ENCODE data around the gene ZC3H14.

ZC3H14 gene

DNA sequence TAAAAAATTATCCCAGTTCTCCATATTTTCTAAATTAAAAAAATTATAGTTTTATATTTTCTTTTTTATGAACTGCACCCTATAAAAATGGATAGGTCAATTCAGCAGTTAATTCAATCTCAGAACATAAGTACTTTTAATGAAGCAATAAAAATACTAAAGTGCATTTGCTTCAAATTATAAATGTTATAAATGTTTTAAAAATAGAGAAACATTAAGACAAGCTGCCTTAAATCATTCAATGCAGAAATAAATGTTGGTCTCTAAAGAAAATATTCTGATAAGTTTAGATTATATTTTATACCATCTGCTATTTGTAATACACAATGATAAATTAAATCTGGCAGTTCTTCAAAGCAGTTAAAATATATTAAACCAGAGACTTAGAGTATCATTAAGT lies 65.6 kb downstream of the ZC3H14 start:
- Histone ChIP-seq H3K27ac (no peak overlapping the region), H3K36me3 (no peaks in the 10 kb centered on the region), H3K27me3 (no peaks in the 10 kb centered on the region), H3K9me3 (no peaks in the 10 kb centered on the region), H3K4me1 (ENCODE audit: control insufficient read depth in 1 of 2, insufficient read depth in 1 of 2, low read depth in 1 of 2, low read length in 1 of 2) (no peaks in the 10 kb centered on the region), H3K4me3 (ENCODE audit: low read depth in 1 of 2, low read length in 1 of 2) (no peak overlapping the region)
- TF ChIP-seq, protein P1, sequence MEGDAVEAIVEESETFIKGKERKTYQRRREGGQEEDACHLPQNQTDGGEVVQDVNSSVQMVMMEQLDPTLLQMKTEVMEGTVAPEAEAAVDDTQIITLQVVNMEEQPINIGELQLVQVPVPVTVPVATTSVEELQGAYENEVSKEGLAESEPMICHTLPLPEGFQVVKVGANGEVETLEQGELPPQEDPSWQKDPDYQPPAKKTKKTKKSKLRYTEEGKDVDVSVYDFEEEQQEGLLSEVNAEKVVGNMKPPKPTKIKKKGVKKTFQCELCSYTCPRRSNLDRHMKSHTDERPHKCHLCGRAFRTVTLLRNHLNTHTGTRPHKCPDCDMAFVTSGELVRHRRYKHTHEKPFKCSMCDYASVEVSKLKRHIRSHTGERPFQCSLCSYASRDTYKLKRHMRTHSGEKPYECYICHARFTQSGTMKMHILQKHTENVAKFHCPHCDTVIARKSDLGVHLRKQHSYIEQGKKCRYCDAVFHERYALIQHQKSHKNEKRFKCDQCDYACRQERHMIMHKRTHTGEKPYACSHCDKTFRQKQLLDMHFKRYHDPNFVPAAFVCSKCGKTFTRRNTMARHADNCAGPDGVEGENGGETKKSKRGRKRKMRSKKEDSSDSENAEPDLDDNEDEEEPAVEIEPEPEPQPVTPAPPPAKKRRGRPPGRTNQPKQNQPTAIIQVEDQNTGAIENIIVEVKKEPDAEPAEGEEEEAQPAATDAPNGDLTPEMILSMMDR (IDR thresholded peaks at IDR 0.05): no peak

DNA sequence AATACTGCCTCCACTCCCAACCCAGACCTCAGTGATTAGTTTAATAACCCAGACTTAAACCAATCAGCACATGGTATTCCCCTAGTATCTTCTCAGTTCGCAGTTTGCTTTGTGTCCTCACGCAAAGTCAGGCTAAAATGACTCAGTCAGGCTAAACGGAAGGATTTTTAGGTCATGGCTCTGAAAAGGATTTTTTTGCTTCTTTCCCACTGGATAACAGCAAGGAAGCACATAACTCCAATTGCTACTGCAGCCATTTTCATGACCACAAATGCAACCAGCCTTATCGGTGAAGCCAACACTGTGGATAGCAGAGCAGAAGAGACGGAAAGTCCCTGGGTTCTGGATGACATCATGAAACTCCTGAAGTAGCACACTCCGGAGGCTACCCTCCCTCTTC lies 67.7 kb downstream of the ZC3H14 start:
- H3K27me3 ChIP-seq: no peaks in the 10 kb centered on the region
- TF ChIP-seq, protein P1 (IDR thresholded peaks at IDR 0.05): no peak
- H3K4me1 ChIP-seq (ENCODE audit: control insufficient read depth in 1 of 2, insufficient read depth in 1 of 2, low read depth in 1 of 2, low read length in 1 of 2): no peaks in the 10 kb centered on the region
- no peaks in the 10 kb centered on the region for H3K36me3 ChIP-seq
- no peaks in the 10 kb centered on the region for H3K9me3 ChIP-seq
- no peak overlapping the region for H3K4me3 ChIP-seq (ENCODE audit: low read depth in 1 of 2, low read length in 1 of 2)
- H3K27ac ChIP-seq: no peak overlapping the region

DNA sequence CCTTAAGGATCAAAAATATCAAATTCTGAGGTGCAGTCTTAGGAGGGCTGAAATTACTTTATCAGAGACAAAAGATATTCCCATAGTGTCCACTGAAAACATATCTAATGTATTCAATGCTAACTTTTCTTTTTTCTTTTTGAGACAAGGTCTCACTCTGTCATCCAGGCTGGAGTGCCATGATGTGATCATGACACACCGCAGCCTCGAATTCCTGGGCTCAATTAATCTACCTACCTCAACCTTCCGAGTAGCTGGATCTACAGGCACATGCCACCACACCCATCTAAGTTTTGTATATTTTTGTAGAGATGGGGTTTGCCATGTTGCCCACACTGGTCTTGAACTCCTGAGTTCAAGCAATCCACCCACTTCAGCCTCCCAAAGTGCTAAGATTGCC lies 68.3 kb downstream of the ZC3H14 start:
- no peaks in the 10 kb centered on the region for H3K9me3 ChIP-seq
- TF ChIP-seq, protein P1 (IDR thresholded peaks at IDR 0.05): no peak
- H3K4me3 ChIP-seq (ENCODE audit: low read depth in 1 of 2, low read length in 1 of 2): no peak overlapping the region
- no peaks in the 10 kb centered on the region for H3K4me1 ChIP-seq (ENCODE audit: control insufficient read depth in 1 of 2, insufficient read depth in 1 of 2, low read depth in 1 of 2, low read length in 1 of 2)
- H3K27me3 ChIP-seq: no peaks in the 10 kb centered on the region
- no peaks in the 10 kb centered on the region for H3K36me3 ChIP-seq
- H3K27ac ChIP-seq: no peak overlapping the region

DNA sequence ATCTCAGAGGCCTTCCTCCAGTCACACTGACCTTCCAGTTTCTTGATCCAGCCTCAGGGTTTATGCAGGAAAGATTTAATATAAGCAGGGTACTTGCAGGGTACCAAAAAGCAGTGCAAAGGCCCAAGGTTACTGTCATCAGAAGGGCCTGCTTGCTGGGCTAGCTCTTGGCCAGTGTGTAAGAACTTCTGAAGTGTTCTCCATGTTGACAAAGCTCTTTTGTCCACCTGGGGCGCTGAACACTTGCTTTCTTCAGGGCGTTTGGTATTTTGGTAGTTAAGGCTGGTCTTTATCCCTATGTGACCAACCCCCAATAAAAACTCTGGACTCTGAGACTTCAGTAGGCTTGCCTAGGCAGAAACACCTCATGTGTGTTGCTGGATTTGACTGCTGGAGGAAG lies 69.7 kb downstream of the ZC3H14 start:
- H3K27me3 ChIP-seq: no peaks in the 10 kb centered on the region
- no peak overlapping the region for H3K4me3 ChIP-seq (ENCODE audit: low read depth in 1 of 2, low read length in 1 of 2)
- no peaks in the 10 kb centered on the region for H3K36me3 ChIP-seq
- H3K9me3 ChIP-seq: no peaks in the 10 kb centered on the region
- TF ChIP-seq, protein P1 (IDR thresholded peaks at IDR 0.05): no peak
- H3K4me1 ChIP-seq (ENCODE audit: control insufficient read depth in 1 of 2, insufficient read depth in 1 of 2, low read depth in 1 of 2, low read length in 1 of 2): no peaks in the 10 kb centered on the region
- H3K27ac ChIP-seq: no peak overlapping the region

DNA sequence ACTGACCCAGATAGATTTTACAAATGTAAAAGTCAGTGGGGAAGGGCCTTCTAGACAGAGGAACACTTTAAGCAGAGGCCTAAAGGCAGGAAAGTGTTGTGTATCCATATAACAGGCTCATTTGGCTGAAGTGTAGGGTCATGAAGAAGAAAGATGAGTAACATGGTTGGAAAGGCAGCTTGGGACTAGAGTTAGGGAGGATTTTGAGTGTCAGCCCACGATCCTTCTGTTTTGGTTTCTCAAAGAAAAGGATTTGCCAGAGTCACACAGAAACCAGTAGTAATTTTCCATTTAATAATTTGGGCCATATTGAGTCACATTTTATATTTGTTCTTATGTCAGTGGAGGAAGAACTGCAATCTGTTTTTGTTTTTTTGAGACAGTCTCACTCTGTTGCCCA lies 76.4 kb downstream of the ZC3H14 start:
- Histone ChIP-seq H3K4me1 (ENCODE audit: control insufficient read depth in 1 of 2, insufficient read depth in 1 of 2, low read depth in 1 of 2, low read length in 1 of 2) (no peaks in the 10 kb centered on the region), H3K27me3 (no peaks in the 10 kb centered on the region), H3K4me3 (ENCODE audit: low read depth in 1 of 2, low read length in 1 of 2) (no peak overlapping the region), H3K27ac (no peak overlapping the region), H3K36me3 (no peaks in the 10 kb centered on the region), H3K9me3 (no peaks in the 10 kb centered on the region)
- TF ChIP-seq, protein P1 (IDR thresholded peaks at IDR 0.05): no peak

DNA sequence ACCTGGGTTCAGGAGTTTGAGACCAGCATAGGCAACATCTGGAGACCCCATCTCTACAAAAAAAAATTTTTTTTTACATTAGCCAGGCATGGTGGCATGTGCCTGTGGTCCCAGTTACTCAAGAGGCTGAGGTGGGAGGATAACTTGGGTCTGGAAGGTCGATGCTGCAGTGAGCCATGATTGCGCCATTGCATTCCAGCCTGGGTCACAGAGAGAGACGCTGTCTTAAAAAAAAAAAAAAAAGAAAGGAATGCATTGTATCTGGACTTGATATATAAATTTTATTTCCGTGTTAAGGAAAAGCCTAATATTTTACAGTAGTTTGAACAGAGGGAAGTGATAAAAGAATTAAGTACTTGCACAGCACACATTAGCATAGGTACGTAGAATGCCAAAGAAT lies 97.2 kb downstream of the ZC3H14 start:
- H3K27ac ChIP-seq: no peak overlapping the region
- H3K36me3 ChIP-seq: no peaks in the 10 kb centered on the region
- H3K4me1 ChIP-seq (ENCODE audit: control insufficient read depth in 1 of 2, insufficient read depth in 1 of 2, low read depth in 1 of 2, low read length in 1 of 2): no peaks in the 10 kb centered on the region
- H3K27me3 ChIP-seq: no peaks in the 10 kb centered on the region
- no peaks in the 10 kb centered on the region for H3K9me3 ChIP-seq
- H3K4me3 ChIP-seq (ENCODE audit: low read depth in 1 of 2, low read length in 1 of 2): no peak overlapping the region
- TF ChIP-seq, protein P1 (IDR thresholded peaks at IDR 0.05): no peak

All from neutrophil (primary cell).